Hepatocyte (in vitro differentiated cells): ENCODE measurements around the gene DUSP21.

Experiments used
- EZH2 ChIP-seq: fragments of 200-600 bp; sonication (generic); IDR thresholded peaks from 2 replicates; pipeline ENCODE4 v1.6.1; 2016; ENCODE audit warnings: antibody characterized with exemption, mild to moderate bottlenecking, borderline replicate concordance
- EZH2phosphoT487 ChIP-seq: fragments of 200-600 bp; sonication (generic); IDR thresholded peaks from one replicate; pipeline ENCODE4 v1.6.1; 2018; ENCODE audit warnings: antibody characterized with exemption, mild to moderate bottlenecking, low read depth, moderate library complexity; ENCODE audit not compliant: unreplicated experiment, severe bottlenecking
- TF ChIP-seq, protein P1 (sequence below): fragments of 200-600 bp; sonication (generic); IDR thresholded peaks from 2 replicates; pipeline ENCODE4 v1.5.1; 2016; ENCODE audit warnings: antibody characterized with exemption, mild to moderate bottlenecking; ENCODE audit not compliant: poor library complexity

DNA sequence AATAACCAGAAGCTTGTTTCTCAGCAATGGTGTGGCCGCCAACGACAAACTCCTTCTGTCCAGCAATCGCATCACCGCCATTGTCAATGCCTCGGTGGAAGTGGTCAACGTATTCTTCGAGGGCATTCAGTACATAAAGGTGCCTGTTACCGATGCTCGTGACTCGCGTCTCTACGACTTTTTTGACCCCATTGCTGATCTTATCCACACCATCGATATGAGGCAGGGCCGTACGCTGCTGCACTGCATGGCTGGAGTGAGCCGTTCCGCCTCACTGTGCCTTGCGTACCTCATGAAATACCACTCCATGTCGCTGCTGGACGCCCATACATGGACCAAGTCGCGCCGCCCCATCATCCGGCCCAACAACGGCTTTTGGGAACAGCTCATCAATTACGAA lies 383 bp downstream of the DUSP21 start:
- TF ChIP-seq, protein P1, sequence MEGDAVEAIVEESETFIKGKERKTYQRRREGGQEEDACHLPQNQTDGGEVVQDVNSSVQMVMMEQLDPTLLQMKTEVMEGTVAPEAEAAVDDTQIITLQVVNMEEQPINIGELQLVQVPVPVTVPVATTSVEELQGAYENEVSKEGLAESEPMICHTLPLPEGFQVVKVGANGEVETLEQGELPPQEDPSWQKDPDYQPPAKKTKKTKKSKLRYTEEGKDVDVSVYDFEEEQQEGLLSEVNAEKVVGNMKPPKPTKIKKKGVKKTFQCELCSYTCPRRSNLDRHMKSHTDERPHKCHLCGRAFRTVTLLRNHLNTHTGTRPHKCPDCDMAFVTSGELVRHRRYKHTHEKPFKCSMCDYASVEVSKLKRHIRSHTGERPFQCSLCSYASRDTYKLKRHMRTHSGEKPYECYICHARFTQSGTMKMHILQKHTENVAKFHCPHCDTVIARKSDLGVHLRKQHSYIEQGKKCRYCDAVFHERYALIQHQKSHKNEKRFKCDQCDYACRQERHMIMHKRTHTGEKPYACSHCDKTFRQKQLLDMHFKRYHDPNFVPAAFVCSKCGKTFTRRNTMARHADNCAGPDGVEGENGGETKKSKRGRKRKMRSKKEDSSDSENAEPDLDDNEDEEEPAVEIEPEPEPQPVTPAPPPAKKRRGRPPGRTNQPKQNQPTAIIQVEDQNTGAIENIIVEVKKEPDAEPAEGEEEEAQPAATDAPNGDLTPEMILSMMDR, result no peak
- TF ChIP-seq EZH2phosphoT487, result no peak
- no peak for TF ChIP-seq EZH2
